Large intestine (tissue), 3 donors: ENCODE results near the gene ELF5. TPM values are rescaled to one million over a fixed set of nuclear protein-coding genes. Genes with fewer than 3 reads are reported as not detected.

ENCODE experiments used
- DNase-seq, 2 donors: peaks; one replicate each; pipeline versions ENCODE4 v3.0.0 to v3.0.0-alpha.2; 2013
- H3K27ac ChIP-seq: one replicate; pipeline ENCODE4 v1.5.1; 2013; ENCODE audit warnings: low read length
- H3K27me3 ChIP-seq: 2 replicates; pipeline ENCODE4 v1.6.1; 2013; ENCODE audit warnings: low read length; ENCODE audit not compliant: control insufficient read depth, insufficient read depth
- H3K36me3 ChIP-seq: 2 replicates; pipeline ENCODE4 v1.6.1; 2013; ENCODE audit warnings: low read length; ENCODE audit not compliant: control insufficient read depth, insufficient read depth
- H3K4me1 ChIP-seq: one replicate; pipeline ENCODE4 v1.6.1; 2013; ENCODE audit warnings: low read length; ENCODE audit not compliant: control insufficient read depth, insufficient read depth
- H3K4me3 ChIP-seq: one replicate; pipeline ENCODE4 v1.5.1; 2013; ENCODE audit warnings: low read length
- H3K9me3 ChIP-seq: one replicate; pipeline ENCODE4 v1.6.1; 2013; ENCODE audit warnings: mild to moderate bottlenecking, low read depth, low read length, moderate library complexity; ENCODE audit not compliant: control insufficient read depth
- WGBS: methylation state at CpG from one replicate; pipeline ENCODE4 v1.1.5; 2013; ENCODE audit warnings: low lambda C conversion rate; ENCODE audit not compliant: insufficient coverage; 5-methylcytosine and 5-hydroxymethylcytosine counted together
- polyA plus RNA-seq: library from polyadenylated mRNA; unstranded; fragments of 120-200 nt; gene quantifications from one replicate; pipeline ENCODE4 v1.2.1, GENCODE V29; 2013

ELF5 gene
- polyA plus RNA-seq, 1 donor = not detected

- Histone ChIP-seq H3K27ac (no peak overlapping the region), H3K27me3 (peaks cover 15% of the 10 kb centered on the region), H3K4me1 (no peaks in the 10 kb centered on the region), H3K9me3 (no peaks in the 10 kb centered on the region), H3K36me3 (no peaks in the 10 kb centered on the region), H3K4me3 (no peak overlapping the region)
- no CpG with 5 or more reads among the region's 6 CpGs for WGBS
- DNase-seq = no peak
Observed at GRCh38 chr11:34540870-34541269, 27.3 kb upstream of the ELF5 start.

DNA sequence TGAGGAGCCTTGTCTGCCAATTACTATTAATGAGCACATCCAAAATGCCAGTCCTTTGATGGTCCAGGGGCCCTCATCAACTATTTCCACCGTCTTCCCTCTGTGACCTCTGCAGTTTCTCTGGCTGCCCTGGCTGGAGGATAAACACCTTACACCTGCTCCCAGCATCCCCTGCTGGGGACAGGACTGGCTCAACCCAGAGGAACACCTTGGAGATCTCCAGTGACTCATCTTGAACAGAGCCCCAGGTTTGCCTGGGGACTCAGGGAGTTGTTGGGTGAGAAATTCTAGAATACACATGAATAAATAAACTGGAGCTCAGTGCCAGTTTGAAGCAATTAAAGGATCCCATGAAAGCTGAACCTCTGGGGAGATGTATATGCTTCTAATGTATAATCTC lies 24.0 kb upstream of the ELF5 start:
- H3K36me3 ChIP-seq = no peaks in the 10 kb centered on the region
- no CpG with 5 or more reads among the region's 1 CpG for WGBS

GRCh38 chr11:34536056-34536455 lies 22.5 kb upstream of the ELF5 start:
- H3K36me3 ChIP-seq = no peaks in the 10 kb centered on the region
- H3K9me3 ChIP-seq = no peaks in the 10 kb centered on the region
- no peak overlapping the region for H3K27ac ChIP-seq
- no peaks in the 10 kb centered on the region for H3K4me1 ChIP-seq
- no peak for DNase-seq
- peaks cover 10% of the 10 kb centered on the region for H3K27me3 ChIP-seq
- H3K4me3 ChIP-seq = no peak overlapping the region

More for the DNA sequence above, 24.0 kb upstream of the ELF5 start:
- H3K27me3 ChIP-seq = peaks cover 15% of the 10 kb centered on the region
- H3K27ac ChIP-seq = no peak overlapping the region
- no peaks in the 10 kb centered on the region for H3K9me3 ChIP-seq
- no peak overlapping the region for H3K4me3 ChIP-seq
- no peak for DNase-seq
- no peaks in the 10 kb centered on the region for H3K4me1 ChIP-seq

- Histone ChIP-seq H3K27ac (no peak overlapping the region), H3K4me3 (no peak overlapping the region), H3K36me3 (no peaks in the 10 kb centered on the region)
Observed at GRCh38 chr11:34534826-34535225, 21.2 kb upstream of the ELF5 start.

DNA sequence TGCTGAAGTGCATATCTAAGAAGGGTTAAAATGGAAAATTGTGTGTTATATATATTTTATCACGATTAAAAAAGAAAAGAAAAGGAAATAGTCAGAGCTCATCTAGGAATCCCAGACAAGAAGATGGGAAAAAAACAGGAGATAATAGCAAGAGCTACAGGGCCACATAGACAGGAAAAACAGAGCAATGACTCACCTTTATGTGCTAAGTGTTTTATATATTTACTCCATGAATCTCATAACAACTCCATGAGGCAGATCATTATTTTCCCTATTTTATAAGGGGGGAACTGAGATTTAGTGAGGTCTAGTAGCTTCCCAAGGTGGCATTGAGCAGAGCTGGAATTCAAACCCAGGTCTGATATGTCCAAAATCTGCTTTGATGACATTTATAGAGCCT lies 18.1 kb upstream of the ELF5 start:
- 100% methylated on average over 1 of the region's 1 CpG for WGBS
- H3K9me3 ChIP-seq = no peaks in the 10 kb centered on the region
- no peaks in the 10 kb centered on the region for H3K27me3 ChIP-seq
- H3K27ac ChIP-seq = no peak overlapping the region
- H3K36me3 ChIP-seq = no peaks in the 10 kb centered on the region
- no peak for DNase-seq
- H3K4me1 ChIP-seq = no peaks in the 10 kb centered on the region
- no peak overlapping the region for H3K4me3 ChIP-seq

More at GRCh38 chr11:34534826-34535225, 21.2 kb upstream of the ELF5 start:
- DNase-seq = no peak
- H3K27me3 ChIP-seq = peaks cover 10% of the 10 kb centered on the region
- WGBS = no CpG with 5 or more reads among the region's 3 CpGs
- no peaks in the 10 kb centered on the region for H3K9me3 ChIP-seq
- H3K4me1 ChIP-seq = no peaks in the 10 kb centered on the region

DNA sequence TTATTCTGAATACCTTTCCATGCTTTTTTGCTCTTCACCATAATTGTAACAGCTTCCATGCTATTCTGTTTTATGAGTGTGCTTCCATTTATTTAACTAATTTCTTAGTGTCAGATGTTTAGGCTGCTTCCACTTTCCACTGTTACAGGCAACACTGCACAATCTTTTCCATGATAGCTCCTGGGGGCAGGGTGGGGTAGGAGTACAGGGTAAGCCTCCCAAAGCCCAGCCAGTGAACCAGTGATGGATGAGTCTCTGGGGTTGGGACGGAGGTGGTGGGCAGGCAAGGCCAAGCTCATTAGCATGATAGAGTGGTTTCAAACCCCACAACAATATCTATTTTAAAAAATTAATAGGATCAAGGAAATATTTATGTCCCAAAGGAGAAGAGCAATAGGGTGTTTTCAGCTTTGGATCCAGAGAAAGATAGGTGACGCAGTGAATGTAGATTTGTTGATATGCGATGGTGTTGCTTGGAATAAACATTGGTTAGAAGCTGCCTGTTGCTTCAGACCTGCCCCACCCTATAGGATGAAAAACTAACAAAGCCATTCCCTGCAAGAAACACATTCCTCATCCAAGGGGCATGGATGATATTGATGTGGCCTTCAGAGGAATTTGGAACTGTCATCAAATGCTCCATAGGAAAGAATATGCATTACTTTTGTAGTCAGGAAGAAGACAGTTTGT lies 17.1 kb upstream of the ELF5 start:
- Histone ChIP-seq H3K4me1 (no peaks in the 10 kb centered on the region), H3K27ac (no peak overlapping the region), H3K4me3 (no peak overlapping the region), H3K27me3 (no peaks in the 10 kb centered on the region), H3K36me3 (no peaks in the 10 kb centered on the region), H3K9me3 (no peaks in the 10 kb centered on the region)
- DNase-seq = no peak
- no CpG with 5 or more reads among the region's 3 CpGs for WGBS

- Histone ChIP-seq H3K27me3 (no peaks in the 10 kb centered on the region), H3K36me3 (no peaks in the 10 kb centered on the region), H3K4me1 (no peaks in the 10 kb centered on the region), H3K4me3 (no peak overlapping the region), H3K27ac (no peak overlapping the region), H3K9me3 (no peaks in the 10 kb centered on the region)
- DNase-seq = no peak
- no CpG with 5 or more reads among the region's 1 CpG for WGBS
Observed at GRCh38 chr11:34529643-34530042, 16.0 kb upstream of the ELF5 start.

- no peaks in the 10 kb centered on the region for H3K27me3 ChIP-seq
- H3K4me1 ChIP-seq = no peaks in the 10 kb centered on the region
- H3K36me3 ChIP-seq = no peaks in the 10 kb centered on the region
- WGBS = 60% methylated on average over 1 of the region's 2 CpGs
- H3K27ac ChIP-seq = no peak overlapping the region
- no peak for DNase-seq
- no peak overlapping the region for H3K4me3 ChIP-seq
- H3K9me3 ChIP-seq = no peaks in the 10 kb centered on the region
Observed at GRCh38 chr11:34528072-34528471, 14.5 kb upstream of the ELF5 start.

DNA sequence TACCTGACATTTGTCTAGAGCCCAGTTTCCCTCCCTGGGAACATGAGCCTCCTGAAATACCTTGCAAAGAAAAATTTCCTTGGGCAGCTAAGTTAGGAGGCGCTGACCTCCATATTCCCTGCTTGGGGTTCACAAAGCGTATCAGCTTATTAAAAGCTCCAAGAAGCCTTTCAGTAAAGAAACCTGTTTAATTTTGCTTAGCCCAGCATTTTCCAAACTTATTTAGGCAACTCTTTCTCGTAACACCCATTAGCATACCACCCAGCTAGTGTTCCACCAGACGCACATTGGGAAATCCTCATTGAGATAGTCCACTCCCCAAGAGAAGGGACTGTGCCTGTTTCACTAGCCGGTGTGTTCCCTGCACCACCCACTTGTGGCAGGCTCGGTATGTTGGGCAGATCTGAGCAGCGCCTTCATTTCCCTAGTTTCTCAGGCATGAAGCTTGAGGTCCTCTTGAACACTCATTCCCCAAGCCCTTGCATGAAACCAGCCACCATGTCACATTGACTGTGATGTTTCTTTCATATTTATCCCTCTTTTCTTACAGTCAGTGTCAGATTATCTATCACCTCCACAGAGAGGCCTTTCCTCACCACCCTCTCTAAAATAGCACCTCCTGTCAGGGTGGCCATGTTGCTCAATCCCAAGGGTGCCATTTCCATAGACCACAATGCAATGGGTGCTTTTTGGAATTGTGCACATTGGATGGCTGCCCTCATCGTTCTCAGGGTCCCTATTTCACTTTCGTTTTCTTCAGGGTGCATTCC lies 12.5 kb upstream of the ELF5 start:
- H3K27ac ChIP-seq = no peak overlapping the region
- no peaks in the 10 kb centered on the region for H3K27me3 ChIP-seq
- H3K9me3 ChIP-seq = no peaks in the 10 kb centered on the region
- 93% methylated on average over 5 of the region's 9 CpGs for WGBS
- no peak for DNase-seq
- no peak overlapping the region for H3K4me3 ChIP-seq
- H3K4me1 ChIP-seq = no peaks in the 10 kb centered on the region
- H3K36me3 ChIP-seq = no peaks in the 10 kb centered on the region

DNA sequence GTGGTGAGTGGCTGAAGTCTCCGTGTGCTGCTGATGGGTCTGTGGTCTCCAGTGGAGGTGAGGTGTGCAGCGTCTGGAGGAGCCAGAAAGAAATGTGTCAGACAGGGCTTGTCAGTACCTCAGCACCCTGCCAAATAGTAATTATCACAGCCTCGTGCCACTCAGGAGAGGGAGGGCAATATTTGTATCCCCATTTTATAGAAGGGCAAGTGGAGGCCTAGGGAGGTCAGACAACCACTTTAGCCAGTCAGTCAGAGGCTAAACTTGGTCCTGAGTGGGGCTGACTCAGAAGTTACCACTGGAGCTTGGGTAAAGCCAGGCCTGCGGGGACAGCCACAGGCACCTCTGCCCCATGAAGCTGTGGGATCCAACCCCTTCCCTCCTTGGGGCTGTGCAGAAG lies 11.5 kb upstream of the ELF5 start:
- no peaks in the 10 kb centered on the region for H3K4me1 ChIP-seq
- H3K4me3 ChIP-seq = no peak overlapping the region
- no peak overlapping the region for H3K27ac ChIP-seq
- H3K9me3 ChIP-seq = no peaks in the 10 kb centered on the region
- DNase-seq = no peak
- H3K36me3 ChIP-seq = no peaks in the 10 kb centered on the region
- H3K27me3 ChIP-seq = no peaks in the 10 kb centered on the region
- WGBS = no CpG with 5 or more reads among the region's 4 CpGs

- H3K36me3 ChIP-seq = no peaks in the 10 kb centered on the region
- no peak for DNase-seq
- H3K27ac ChIP-seq = no peak overlapping the region
- no CpG with 5 or more reads among the region's 12 CpGs for WGBS
- no peaks in the 10 kb centered on the region for H3K4me1 ChIP-seq
- no peaks in the 10 kb centered on the region for H3K27me3 ChIP-seq
- no peaks in the 10 kb centered on the region for H3K9me3 ChIP-seq
- H3K4me3 ChIP-seq = no peak overlapping the region
Observed at GRCh38 chr11:34524696-34525095, 11.1 kb upstream of the ELF5 start.
